Smooth muscle cell of the brain vasculature (primary cell): Measurements from ENCODE around the gene MFSD6L.

Experiments
- DNase-seq: peaks from one replicate; pipeline ENCODE4 v3.0.0-alpha.2; 2012; ENCODE audit warnings: low read depth, low spot score

Gene MFSD6L

GRCh38 chr17:8798846-8799569, at the start of gene MFSD6L:
Gene MFSD6L (minus strand): TSS chr17:8799365. CDS start chr17:8799120, 245 bp downstream.
- DNase-seq, result no peak

- no peak for DNase-seq
Observed at GRCh38 chr17:8847891-8848290, 48.7 kb upstream of the MFSD6L start.

- no peak for DNase-seq
Observed at GRCh38 chr17:8846768-8847211, 47.6 kb upstream of the MFSD6L start.

GRCh38 chr17:8844229-8845218, 45.4 kb upstream of the MFSD6L start:
- DNase-seq, result no peak

- no peak for DNase-seq
Observed at GRCh38 chr17:8843344-8843743, 44.2 kb upstream of the MFSD6L start.

- no peak for DNase-seq
Observed at GRCh38 chr17:8841844-8842243, 42.7 kb upstream of the MFSD6L start.

- no peak for DNase-seq
Observed at GRCh38 chr17:8839410-8839935, 40.3 kb upstream of the MFSD6L start.

- DNase-seq, result no peak
Observed at GRCh38 chr17:8838551-8839095, 39.5 kb upstream of the MFSD6L start.

- DNase-seq, result no peak
Observed at GRCh38 chr17:8837563-8838075, 38.5 kb upstream of the MFSD6L start.

- no peak for DNase-seq
Observed at GRCh38 chr17:8836821-8837562, 37.8 kb upstream of the MFSD6L start.

- DNase-seq, result no peak
Observed at GRCh38 chr17:8835631-8836364, 36.6 kb upstream of the MFSD6L start.

- DNase-seq, result no peak
Observed at GRCh38 chr17:8835106-8835505, 35.9 kb upstream of the MFSD6L start.

- no peak for DNase-seq
Observed at GRCh38 chr17:8832711-8833352, 33.7 kb upstream of the MFSD6L start.

- no peak for DNase-seq
Observed at GRCh38 chr17:8831234-8831849, 32.2 kb upstream of the MFSD6L start.

- no peak for DNase-seq
Observed at GRCh38 chr17:8830141-8830540, 31.0 kb upstream of the MFSD6L start.

GRCh38 chr17:8829036-8829941, 30.1 kb upstream of the MFSD6L start:
- no peak for DNase-seq

- no peak for DNase-seq
Observed at GRCh38 chr17:8828517-8828875, 29.3 kb upstream of the MFSD6L start.

- no peak for DNase-seq
Observed at GRCh38 chr17:8826808-8827435, 27.8 kb upstream of the MFSD6L start.
